GM18520 (cell line): ENCODE results near the gene SMARCA2.

Experiments
- ATAC-seq: cut with Tn5 transposase; IDR thresholded peaks from one replicate; pipeline ENCODE4 v1.9.1; 2021; ENCODE audit not compliant: unreplicated experiment

The SMARCA2 gene

DNA sequence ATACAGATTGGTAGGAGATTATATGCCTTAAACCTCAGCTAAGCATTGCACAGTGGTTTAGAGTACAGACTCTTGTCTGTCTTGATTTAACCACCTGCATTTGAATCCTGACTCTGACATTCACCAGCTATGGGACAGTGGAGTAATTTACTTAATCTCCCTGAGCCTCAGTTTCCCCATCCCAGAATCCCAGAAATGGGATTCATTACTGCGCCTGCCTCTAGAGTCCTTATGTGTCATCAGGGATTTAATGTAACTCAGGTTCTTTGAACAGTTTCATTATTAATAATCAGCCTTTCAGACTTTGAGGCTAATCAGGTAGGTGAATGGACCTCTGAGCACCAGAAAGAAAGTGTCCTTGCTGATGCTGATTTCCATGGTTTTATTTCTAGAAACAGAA is 149.1 kb downstream of the SMARCA2 start:
- no peak for ATAC-seq

- ATAC-seq, result no peak
Observed at GRCh38 chr9:2166203-2166602, 151.1 kb downstream of the SMARCA2 start.

DNA sequence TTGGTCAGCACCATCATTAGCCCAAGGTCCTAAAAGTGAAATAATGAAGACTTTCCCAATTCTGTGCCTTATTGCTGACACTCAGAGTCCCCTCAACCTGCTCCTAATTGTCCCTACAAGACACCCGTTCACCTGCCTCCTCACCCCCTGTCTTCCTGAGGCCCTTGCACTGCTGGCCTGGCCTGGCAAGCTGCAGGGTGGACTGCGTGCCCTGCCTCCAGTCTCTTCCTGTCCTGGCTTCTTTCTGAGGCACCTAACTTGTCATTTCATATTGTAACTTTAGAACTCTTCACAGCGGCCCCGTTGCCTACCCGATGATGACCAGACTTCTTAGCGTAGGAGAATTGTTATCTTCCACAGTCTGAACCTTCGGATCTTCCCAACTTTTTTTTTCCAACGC is 153.9 kb downstream of the SMARCA2 start:
- ATAC-seq, result no peak

DNA sequence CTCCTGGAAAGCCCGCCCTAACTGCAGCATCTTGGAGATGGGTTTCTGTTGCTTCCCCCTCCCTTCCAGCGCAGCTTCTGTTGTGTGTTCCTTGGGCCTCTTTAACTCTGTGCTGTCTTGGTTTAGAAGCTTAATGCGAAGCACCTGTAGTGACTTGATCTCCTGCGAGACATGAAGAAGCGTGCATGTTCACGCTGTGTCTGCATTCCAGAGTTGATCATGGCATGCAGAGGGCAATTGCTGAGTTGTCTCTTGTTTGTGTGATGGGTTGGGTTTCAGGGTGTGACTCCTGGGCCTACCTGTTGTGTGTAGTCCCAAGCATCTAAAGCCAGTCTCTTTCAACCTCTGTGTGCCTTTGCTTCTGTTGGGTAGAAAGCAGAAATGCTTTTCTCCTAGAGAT is 155.6 kb downstream of the SMARCA2 start:
- ATAC-seq, result no peak

GRCh38 chr9:2173170-2173569 is 158.0 kb downstream of the SMARCA2 start:
- no peak for ATAC-seq

GRCh38 chr9:2173861-2174260 is 158.7 kb downstream of the SMARCA2 start:
- no peak for ATAC-seq

- no peak for ATAC-seq
Observed at GRCh38 chr9:2174306-2174705, 159.2 kb downstream of the SMARCA2 start.

DNA sequence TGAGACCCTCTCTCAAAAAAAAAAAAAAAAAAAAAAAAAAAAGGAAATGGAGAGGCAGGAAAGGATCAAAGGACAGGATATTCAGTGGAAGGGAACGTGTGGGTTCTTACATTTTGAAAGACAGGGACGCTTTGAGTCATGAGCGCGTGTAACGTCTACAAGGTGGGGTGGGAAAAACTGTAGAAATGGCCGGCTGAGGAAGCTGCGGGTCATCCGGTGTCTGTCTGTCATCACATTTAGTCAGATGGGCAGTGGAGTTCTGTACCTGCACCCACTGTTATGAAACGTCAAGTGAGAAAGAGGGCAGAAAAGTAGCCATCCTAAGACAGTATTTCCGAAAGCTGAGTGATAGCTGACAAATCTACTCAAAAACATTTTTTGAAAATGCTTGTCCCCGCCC is 159.8 kb downstream of the SMARCA2 start:
- no peak for ATAC-seq

DNA sequence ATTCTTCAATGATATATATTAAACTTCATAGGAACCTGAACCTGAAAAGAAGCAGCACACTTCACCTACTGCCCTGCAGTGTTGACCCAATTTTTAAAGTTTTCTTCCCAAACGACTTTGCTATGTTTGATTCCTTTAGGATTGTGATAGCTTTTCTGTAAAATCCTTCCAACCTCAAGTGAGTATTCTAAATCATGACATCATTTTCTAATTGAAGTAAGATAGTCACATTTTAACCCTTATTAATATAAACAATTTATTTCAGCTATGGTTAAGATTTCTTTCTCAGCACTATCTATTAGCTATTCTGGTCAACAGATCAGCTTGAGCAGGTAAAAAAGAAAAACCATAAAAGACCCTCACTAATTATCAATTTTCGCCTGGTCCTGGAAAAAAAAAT is 162.0 kb downstream of the SMARCA2 start:
- no peak for ATAC-seq

DNA sequence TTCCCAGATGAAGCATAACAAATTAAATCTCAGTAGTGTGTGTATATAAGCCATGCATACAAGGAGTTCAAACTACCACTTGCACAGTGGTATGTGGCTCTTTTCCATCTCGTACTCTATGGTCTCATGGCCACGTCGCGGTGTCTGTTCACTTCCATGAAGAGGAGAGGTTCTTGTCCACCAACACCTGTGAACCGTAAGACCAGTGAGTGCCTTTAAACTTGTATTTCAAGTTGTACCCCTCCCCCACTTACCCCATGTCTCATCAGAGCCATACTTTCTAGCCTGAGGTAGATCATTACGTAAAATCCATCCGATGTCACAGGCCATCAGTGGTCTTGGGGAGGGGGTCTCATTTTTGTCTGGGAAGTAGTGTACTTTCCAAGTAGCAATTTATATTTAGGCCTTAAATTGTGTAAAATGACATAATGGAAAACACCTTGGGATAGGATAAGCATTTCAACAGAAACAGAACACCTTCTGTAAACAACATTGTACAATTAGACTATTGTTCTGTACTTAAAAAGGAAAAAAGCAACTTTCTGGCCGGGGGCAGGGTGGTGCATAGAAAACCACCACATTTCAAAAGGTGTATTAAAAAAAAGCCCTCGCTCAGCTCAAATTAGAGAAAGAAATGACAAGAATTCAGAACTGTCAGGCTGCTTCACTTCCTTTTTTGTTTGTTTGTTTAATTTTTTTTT is 163.0 kb downstream of the SMARCA2 start:
- no peak for ATAC-seq

GRCh38 chr9:2179567-2179966 is 164.4 kb downstream of the SMARCA2 start:
- no peak for ATAC-seq

GRCh38 chr9:2180154-2180553 is 165.0 kb downstream of the SMARCA2 start:
- ATAC-seq, result no peak

DNA sequence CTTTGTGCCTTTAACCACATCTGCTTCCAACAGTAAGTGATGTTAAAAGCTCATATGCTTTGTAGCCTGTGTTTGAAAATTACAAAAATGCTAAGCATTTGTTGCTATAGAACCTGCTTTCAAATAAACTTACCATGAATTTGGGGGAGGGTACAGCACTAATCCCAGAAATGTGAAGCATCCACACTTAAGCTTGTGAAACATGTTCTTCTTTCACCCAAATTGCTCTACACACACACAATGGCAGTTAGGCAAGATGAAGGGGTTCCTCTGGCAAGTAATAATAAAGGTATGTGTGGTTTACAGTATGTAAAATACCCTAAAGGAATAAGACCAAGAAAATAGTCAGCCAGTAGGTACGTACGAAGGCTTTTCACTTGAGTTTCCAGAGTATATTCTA is 165.6 kb downstream of the SMARCA2 start:
- no peak for ATAC-seq

GRCh38 chr9:2181792-2182191 is 166.6 kb downstream of the SMARCA2 start:
- no peak for ATAC-seq

DNA sequence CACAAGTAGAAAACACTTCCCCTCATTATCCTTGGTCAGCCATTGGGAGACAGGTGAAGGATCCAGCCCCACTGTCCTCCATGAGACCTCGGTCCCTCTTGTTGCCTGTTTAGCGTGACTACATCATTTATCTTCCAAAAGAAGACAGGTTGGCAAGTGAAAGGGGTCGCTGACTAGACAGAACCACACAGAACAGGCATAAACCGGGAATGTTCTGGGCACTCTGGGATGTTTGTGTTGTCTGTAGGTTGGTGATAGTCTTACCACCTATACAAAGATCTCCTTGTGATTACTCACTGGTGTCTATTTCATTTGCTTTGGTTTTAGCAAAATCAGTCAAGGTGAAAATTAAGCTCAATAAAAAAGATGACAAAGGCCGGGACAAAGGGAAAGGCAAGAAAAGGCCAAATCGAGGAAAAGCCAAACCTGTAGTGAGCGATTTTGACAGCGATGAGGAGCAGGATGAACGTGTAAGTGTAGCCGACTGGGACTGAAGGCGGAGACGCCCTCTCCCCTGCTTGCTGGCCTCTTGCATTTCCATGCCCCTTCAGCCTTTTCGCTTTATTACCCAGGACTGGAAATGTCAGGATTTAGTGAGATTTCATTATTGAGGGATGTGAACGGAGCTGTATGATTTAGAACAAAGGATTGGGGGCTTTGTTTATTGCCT is 175.9 kb downstream of the SMARCA2 start:
- ATAC-seq, result no peak

- ATAC-seq, result no peak
Observed at GRCh38 chr9:2191609-2191972, 176.4 kb downstream of the SMARCA2 start.

- no peak for ATAC-seq
Observed at GRCh38 chr9:2192356-2192979, 177.3 kb downstream of the SMARCA2 start.

DNA sequence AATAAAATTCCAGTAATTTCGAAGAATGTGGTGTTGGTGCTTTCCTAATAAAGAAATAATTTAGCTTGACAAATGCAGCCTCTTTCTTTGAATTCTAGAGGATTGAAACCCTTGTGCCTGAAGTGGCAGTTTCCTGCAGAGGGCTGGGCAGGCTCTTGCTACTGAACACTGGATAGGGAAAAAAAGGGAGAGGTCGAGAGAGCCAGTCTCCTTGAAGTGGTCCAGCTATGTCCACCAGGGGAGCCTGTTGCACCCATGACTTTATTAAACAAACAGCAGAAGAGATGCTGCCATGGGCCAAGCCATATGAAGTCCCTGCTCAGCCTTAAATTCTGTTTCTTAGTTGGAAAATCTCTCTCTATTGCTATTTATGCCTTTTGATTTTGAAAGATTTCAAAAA is 178.4 kb downstream of the SMARCA2 start:
- ATAC-seq, result no peak

DNA sequence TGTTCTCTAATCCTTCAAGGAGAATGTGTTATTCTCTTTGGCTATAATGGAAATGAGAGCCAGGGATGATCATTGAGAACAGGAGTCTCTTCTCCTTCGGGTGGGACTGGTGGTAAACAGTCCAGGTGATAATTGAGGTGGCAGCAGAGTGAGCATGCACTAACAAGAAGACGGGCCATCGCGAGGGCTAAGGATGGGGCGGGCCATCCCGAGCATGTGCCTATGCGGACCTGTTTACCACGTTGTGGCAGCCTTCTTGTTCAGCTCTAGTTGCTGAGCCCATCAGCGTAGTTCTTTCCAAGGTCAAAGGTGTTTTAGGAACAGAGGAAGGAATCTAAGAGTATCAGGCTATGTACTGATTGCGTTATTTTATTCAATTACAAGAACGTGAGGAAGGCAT is 180.1 kb downstream of the SMARCA2 start:
- ATAC-seq, result no peak

DNA sequence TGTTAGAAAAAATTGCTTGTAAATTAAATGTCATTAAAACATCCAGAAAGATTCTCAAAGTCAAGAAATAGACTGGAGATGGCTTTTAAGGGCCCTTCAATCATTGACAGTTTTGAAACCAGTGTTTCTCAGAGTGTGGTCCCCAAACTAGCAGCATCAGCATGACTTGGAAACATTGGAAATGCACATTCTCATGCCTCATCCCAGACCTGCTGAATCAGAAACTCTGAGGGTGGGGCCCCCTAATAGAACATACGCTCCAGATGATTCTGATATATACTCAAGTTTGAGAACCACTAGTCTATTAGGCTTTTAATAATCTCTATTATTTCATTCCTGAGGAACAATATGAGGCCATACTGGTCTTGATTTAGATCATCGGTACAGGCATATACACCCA is 181.6 kb downstream of the SMARCA2 start:
- no peak for ATAC-seq

- no peak for ATAC-seq
Observed at GRCh38 chr9:2198956-2199635, 183.9 kb downstream of the SMARCA2 start.
